ENCODE measurements around the gene EEF1A2.
"Not testable (repeated sequence)": the region's sequence is repeated elsewhere in the genome, so short reads cannot be mapped to it uniquely, and the experiment has no call there.

Gene EEF1A2

DNA sequence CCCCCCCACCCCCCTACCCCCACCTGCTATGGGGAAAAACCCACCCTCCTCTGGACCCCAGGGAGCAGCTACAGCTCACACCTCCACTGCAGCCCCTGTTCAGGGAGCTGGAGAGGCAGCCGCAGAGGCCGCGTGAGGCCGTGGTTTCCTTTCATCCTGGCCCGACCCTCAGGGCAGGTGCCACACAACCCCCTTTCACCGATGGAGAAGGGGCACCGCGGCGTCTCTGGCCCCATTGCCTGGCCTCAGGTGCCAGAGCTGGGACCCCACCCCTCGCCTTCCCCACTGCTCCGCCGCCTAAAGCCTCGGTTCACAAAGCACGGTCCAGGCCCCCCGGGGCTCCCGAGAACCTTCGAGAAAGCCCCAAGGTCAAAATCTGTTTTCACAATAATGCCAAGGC lies 14.6 kb downstream of the EEF1A2 start:
- DNase-seq = no peak

DNA sequence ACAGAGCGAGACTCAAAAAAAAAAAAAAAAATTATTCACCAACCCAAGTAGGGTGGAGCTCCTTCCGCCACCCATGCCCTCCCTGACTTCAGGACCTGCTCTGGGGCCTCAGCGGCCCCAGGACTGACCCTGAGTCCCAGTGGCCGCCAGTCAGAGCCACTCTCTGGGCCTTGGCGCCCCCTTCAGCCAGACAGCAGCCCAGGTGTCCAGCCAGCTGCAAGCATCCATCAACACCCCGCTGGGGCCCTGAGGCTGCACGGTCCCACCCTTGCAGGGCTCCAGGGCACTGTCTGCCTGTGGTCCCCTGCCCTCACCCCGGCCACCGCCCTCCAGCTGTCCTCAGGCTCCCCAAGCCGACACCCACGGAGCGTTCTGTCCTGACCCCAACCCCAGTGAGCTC lies 15.0 kb downstream of the EEF1A2 start:
- no peak for DNase-seq

DNA sequence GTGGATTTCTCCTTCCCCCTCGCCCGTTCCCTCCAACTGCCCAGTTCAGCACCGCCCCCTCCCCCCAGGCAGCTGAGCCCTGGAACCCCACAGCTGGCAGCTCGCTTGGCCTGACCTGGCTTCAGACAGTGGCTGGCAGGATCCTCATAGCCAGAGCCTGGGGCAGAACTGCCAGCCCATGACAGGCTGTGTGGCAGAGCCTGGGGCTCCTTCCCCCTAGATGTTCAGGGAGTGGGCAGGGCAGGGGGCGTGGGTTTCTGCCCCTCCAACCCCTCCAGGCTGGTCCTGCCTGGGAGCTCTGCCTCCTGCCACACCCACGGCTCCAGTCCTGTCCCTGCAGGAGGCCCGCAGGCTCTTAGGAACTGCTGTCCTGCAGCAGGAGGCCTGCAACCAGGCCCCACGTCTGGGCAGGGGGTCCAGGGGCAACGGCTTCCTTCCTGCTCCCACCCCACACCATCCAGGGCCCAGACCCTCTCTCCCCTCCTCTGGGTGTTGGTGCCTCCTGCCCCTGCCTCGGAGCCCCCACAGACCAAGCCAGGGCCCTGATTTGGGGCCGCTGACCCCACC lies 16.8 kb downstream of the EEF1A2 start:
- DNase-seq = no peak

DNA sequence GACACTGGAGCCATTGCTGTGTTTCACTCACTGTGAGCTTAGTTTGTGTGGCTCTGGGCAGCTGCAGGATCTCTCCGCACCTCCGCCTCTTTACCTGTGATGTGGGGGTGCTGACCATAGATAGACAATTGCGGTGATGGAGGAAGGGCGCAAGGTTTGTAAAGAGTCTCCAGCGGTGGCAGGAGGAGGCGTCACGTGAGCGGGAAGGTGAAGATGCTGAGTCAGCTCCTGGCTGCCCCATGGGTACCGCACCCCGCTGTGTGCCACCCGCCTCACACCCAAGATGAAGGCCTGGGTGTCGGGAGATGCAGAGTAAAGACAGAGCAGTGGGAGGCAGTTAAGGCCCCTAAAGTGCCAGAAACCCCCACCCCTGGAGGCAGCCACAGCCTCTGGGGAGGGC lies 17.4 kb downstream of the EEF1A2 start:
- no peak for DNase-seq

DNA sequence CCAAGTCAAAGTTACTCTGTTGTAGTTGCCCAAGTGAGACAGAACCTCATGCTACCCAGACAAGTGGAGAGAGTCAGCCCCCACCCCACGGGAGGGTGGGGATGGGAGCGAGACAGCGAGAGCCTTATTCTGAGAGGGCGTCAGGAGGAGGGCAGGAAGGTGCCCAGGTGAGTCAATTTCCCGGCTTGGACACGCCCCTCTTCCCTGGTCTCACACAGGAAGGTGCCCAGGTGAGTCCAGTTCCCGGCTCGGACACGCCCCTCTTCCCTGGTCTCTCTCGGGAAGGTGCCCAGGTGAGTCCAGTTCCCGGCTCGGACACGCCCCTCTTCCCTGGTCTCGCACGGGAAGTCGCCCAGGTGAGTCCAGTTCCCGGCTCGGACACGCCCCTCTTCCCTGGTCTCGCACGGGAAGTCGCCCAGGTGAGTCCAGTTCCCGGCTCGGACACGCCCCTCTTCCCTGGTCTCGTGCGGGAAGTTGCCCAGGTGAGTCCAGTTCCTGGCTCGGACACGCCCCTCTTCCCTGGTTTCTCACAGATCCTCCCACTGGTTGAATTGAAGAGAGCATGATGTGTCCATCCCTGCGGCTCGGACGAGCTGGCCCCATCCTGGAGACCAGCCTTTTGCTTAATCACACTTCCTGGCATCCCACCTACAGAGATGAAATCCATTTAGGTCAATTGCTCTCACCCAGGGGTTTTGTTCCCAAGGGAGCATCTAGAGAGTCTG lies 19.0 kb downstream of the EEF1A2 start:
- not testable (repeated sequence) for DNase-seq

DNA sequence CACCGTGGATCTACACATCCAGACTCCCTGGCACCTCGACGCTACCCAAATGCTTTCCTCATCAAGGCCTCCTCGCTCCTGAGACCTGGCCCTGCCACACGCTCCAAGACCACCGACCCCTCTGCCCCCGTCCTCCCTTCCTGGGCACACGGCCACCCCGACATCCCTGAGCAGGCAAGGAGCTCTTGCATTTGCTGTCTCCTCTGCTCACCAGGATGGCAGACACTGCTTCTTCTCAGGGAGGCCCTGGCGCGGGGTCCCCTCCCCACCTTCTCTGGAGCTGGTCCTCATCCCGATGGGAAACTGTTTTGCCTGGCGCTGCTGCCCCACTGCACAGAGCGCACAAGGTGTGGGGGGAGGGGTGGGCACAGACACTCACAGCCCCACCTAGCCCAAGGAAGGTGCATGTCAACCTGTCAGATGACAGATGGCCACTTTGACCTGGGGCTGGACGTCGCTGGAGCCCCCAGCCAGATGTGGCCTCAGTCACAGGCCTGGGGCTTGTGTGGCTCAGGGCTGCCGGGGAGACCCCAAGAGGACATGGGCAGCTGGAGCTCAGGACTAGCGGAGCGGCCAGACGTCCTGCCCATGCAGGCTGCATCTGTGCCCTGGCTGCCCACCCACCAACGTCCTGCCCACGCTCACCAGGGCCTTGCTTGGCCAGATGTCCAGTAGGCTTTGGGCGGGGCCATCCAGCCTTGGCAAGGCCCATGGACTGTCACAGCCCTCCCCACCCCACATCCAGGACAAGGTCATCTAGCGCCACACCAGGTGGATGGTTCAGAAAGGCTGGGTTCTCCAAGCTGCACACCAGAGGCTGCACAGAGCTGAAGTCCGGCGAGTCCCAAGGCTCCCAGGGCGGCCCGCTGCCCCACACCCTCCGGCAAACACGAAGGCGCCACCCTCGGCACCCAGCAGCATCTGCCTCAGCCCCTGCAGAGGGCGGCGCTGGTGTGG lies 20.3 kb downstream of the EEF1A2 start:
- DNase-seq = no peak

DNA sequence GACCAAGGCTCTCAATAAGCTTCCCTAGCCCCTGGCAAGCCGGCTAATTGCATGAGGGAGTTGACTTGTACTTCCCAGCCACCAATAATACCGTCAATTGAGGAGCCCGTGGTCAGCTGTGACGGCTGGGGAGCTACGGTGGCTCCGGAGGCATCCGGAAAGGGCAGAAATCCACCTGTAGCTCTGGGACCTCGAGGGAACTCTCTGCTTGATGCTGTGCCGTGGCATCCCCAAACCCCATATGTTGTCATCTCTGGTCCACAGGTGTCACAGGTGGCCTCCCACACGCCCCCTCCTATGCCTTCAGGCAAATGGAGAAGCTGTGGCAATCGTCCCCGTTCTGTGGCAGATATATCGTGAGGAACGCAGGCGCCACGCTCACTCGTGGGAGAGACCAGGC lies 20.9 kb downstream of the EEF1A2 start:
- no peak for DNase-seq

DNA sequence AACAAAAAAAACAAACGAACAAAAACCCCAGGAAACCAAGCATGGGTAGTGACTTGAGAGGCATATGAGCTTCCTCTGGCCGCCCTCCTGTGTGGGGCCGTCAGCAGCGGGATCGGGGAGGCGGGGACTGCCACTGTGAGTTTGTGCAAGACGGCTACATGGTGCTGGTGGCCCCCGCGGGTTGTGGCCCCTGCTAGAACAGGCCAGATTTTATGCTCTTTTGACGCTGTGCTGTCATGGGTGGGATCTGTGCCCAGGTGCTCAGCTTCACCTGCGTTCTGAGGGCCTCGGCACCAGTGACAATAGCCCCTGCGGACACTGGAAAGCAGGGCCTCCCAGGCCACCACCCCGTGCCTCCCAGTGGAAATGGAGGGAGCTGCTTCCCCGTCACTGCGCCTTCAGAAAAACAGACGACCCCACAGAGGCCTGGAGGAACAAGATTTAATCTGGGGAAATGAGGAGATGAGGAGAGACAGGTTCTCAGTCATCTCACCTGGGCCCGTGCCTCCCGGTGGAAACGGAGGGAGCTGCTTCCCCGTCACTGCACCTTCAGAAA lies 21.7 kb downstream of the EEF1A2 start:
- no peak for DNase-seq

DNA sequence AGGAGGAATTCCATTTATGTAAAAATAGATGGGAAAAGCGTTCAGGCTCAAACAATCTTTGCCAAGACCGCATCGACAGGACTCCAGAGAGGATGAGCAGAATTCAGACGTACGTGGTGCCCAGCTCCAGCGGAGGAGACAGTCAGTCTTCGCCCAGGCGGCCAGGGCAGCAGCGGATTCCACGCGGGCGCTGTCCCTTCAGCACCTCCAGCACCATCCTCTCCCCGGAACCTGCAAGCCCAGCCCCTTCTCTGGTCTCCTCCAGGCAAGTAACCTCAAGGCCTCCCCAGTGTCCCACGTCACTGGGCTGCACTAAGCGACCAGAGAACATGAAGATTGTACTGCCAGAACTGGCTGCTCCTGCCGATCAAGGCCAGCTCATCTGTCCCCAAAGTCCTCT lies 23.7 kb downstream of the EEF1A2 start:
- no peak for DNase-seq

DNA sequence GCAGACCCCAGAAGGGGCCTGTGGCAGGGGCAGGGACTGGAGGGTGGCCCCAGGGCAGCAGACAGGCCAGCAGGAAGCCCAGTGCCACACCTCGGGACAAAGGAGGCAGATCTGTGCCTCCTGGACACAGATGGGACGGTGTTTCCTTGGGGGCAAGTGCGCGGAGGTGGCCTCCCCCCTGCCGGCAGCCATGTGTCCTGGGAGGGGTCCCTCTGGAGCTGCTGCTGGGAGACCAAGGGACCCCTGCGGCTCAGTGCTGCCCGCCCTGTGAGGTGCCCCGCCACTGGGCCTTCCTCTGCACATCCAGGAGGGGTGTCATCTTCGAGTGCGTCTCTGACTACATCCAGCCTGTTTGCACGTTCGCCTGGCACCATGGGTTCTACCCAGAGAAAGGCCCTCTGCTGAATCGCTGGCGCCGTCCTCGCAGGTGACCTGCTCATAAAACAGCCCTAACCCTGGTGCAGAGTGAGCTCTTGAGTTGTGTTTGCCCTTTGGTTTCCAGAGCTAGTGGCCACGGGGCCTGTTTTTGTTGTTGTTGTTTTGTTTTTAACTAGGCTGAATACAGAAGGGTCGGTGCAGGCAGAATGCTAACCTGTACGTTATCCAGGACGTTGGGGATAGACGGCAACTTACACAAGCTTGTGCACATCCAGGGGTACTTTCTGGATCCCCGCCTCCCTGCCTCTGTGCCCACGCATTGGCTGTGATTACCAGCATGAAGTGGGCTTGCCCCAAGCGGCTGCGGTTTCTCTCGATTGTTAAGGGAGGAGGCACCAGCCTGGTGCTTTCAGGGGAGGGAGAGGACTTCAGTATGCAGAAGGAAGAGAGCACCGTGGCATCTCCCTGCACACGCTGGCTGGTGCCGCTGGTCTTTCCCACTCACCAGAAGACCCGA lies 25.1 kb downstream of the EEF1A2 start:
- DNase-seq = peak in 1 of 2 experiments; percentile 12

DNA sequence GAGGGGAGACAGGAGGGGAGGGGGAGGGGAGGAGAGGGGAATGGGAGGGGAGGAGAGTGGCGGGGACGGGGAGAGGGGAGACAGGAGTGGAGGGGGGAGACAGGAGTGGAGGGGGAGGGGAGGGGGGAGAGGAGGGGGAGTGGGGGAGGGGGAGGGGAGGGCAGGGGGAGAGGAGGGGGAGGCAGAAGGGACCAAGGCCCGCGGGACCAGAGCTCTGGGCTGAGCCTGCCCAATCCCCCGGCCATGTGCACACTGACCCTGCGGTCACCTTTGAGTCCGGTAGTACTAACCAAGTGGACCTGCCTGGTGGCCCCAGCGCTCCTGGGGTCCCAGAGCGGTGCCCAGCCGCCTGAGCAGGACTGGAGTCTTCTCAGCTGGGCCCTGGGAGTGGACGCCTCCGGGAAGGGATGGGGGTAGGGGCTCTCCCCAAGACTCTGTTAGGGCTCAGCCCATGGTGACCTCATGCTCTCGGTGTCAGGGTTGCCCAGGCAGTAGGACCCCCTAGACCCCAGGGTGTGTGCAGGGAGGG lies 26.0 kb downstream of the EEF1A2 start:
- DNase-seq = no peak

DNA sequence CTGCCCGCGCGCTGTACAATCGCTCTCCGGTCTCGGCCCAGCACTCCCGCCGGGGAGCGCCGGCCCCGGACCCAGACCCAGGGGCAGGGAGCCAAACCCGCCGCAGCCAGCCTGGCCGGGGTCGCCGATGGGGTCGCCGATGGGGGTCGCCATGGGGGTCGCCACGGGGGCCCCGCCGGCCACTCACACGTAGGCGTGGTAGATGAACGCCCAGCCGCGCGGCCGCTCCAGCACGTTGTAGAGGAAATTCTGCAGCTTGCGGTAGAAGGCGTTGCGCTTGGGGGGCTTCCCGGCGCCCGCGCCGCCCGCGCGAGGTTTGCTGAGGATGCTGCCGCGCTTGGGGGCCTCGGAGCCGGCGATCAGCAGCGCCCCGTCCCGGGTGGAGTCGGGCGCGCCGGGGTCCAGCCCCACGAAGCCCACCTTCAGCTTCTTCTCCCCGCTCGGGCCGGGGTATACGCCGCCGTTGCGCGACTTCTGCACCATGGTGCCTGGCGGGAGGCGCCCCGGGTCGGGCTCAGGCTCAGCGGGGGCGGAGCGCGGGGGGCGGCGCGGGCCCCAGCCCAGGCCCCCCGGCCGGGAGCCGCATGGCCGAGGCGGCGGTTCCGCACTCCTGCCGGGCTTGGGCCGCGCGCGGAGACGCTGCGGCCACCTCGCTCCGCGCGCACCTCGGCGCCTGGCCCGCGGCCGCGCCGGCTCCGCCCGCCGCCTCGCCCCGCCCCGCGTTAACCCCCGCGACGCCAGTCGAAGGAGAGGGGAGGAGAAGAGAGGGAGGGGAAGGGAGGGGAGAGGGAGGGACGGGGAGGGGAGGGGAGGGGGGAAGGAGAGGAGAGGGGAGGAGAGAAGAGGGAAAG lies 26.7 kb downstream of the EEF1A2 start, which contains the start of gene KCNQ2:
KCNQ2 (minus strand) TSS at position 675 of the 851 bp plus-strand sequence; CDS start at position 483, 192 bp downstream.
- DNase-seq = no peak

DNA sequence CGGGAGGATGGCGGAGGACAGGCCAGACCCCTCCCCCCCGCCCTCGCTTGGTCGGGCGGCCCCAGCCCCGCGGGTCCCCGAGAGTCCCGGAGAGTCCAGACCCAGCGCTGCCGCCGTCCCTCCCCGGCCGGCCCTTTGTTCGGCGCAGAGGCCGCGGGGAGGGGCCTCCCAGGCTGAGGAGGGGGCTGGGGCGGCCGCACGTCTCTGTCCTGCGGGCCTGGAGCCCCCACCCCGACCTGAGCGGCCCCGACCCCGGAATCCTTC lies 27.2 kb downstream of the EEF1A2 start:
- DNase-seq = no peak

DNA sequence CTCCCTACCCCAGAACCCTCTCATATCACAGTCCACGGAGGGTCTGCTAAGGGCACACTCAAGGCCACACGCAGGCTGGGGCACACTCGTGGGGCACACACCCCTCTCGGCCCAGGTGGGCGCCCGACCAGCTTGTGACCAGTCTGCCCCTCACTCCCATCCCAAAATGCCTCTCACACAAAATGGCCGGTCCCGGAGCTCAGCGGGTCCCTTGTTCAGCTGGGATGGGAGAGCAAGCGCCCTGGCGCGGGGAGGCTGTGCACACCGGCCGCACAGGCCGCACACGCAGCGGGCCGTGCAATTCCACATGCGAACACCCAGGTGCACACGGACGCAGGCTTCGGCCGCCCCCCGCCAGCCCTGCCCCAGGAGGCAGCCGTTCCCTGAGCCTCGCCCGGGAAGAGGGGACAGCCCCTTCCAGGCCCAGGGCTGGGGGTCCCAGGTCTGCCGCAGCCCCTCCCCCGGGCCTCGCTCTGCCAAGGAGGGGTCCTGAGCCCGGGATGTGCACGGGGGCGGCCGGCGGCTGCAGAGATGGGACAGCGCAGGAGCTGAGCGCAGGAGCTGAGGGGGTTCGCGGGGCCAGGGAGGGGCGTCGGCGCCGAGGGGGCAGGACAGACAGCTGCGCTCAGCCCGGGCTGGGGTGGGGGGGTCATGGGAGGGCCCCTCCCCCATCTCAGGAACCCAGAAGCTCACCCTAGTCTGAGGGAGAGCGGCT lies 27.7 kb downstream of the EEF1A2 start:
- DNase-seq = no peak

DNA sequence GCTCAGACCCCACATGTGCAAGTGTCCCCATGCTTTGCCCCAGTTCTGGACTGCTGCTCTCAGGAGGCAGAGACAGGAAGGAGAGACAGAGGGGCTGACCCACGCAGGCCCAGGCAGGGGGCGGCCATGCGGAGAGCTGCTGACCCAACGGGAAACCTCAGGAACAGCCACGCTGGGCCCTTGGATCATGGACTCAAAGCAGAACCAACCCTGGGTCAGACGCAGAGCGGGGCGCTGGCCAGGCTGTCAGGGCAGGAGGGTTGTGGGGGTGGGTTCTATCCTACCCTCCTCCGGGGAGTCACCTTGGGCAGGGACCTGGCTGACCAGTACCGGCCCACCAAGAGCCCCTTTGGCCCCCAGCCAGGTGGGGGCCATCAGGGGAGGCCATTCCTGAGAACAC lies 28.5 kb downstream of the EEF1A2 start:
- no peak for DNase-seq

DNA sequence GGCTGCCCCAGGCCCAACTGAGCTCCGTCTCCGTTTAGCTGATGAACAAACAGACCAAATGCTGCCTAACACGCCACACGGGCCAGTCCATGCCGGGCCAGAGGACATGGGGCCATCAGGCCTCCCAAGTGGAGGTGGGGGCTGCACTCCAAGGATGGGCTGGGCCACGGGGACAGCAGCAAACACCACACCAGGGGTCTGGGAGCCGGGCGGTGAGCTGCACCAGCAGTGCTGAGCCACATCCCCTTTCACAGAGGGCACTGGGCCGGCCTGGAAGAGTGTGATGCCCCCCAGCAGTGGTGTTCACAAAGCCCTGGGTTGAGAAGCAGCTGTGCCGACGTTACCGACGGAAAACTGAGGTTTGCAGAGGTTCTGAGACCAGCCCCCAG lies 29.2 kb downstream of the EEF1A2 start:
- DNase-seq = no peak

DNA sequence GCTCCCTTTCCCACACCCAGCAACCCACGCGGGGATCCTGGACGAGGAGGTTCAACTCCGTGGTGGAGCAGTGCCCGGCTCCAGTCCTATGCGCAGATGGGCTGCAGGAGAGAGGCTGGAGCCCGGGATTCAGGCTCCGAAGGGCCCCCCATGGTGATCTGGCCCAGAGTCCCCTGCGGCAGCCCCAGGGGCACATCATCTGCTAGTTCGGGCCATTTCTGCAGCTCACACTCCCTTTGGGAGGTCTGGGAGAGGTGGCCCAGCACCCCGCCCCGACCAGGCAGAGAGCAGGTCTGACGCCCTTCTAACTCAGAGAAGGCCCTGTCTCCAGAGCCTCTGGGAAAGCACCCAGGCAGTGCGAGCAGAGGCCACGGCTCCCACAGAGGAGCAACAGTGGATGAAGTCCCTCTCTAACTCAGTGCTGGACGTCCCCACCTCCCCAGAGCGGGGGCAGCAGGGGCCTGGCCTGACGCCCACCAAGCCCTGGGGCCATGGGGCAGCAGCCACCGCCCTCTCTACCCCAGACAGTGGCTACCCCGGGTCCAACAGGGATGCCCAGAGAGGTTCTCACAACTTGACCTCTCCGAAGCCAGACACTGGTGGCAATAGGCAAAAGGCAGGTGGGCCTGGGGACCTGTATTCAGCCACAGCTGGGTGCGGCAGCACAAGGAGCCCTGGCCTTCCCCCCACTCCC lies 29.7 kb downstream of the EEF1A2 start:
- no peak for DNase-seq

DNA sequence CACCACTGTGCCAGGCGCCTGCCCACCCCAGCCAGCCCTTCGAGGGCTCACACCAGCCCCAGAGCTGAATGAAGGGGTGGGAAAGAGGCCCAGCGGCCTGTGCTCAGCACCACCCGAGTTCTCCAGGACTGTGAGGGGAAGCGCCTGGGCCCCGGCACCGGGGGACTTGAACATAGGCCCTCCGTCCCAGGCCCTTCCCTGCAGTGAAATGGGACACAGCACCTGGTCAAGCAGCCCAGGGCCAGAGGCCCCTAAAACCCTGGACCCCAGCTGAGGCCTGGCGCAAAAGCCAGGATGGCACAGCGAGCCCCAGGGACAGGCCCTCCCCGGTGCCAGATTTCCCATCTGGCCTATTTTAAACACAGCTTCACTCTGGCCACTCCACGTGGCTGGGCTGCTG lies 30.5 kb downstream of the EEF1A2 start:
- DNase-seq = no peak

DNA sequence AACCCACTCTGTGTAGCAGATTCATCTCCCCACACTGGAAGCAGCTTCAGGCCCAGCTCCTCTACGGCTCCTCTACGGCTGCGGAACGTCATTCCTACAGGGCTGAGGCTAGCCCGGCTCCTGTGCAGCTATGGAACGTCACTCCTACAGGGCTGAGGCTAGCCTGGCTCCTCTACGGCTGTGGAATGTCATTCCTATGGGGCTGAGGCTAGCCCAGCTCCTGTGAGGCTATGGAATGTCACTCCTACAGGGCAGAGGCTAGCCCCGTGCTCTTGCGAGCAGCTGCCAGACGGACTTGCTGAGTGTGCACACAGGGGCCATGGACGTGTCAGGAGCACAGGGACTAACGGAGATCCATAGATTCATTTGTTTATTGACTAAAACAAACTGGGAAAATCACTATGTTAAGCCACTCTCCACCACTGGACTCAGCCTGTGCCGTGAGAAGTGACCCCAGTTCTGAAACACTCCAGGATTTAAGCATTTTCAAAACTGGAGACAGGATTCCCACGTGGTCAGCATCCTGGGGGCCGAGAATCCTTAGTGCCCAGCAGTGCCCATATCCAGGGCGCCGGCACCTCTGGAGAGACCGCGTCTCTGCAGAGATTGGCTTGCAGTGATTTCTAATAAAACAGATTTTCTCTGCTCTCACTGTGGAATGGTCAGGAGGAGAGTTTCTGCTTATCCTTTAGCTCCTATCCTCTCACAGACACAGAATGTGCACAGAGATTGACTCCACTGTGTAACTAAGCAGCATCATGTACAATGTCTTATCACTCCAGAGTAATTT lies 31.4 kb downstream of the EEF1A2 start:
- DNase-seq = no peak
